Ammon's horn (tissue), 1 donor: ENCODE measurements around the gene OR51E2.
"Not testable (repeated sequence)": the region's sequence is repeated elsewhere in the genome, so short reads cannot be mapped to it uniquely, and the experiment has no call there.

Experiments
- DNase-seq: peaks from one replicate; pipeline ENCODE4 v3.0.0-alpha.2; 2016; ENCODE audit warnings: low spot score

OR51E2 gene

DNA sequence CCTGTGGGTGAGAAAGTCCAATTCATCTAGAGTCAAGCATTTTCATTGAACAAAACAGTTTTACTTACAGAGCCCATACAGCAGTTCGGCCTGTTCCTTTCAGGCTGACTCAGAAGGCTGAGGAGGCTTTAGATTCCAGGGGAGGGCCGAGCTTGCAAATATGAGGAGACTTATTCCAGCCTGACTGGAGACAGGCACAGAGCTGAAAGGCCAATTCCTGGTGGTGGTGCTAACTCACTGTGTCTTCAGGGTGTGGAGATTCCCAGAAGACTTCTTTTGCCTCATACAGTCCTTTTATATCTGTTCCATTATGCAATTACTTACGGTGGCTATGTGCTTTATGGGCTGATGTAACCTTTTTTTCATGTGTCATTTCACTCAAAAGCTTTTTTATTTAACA lies at the start of gene OR51E2:
Gene OR51E2 (minus strand): TSS at position 269 of the 400 bp plus-strand sequence. CDS start 15,142 bp downstream, outside the sequence.
- DNase-seq: no peak

- no peak for DNase-seq
Measured at GRCh38 chr11:4740735-4741134, 43.1 kb upstream of the OR51E2 start.

GRCh38 chr11:4727171-4727570 lies 29.5 kb upstream of the OR51E2 start:
- no peak for DNase-seq

DNA sequence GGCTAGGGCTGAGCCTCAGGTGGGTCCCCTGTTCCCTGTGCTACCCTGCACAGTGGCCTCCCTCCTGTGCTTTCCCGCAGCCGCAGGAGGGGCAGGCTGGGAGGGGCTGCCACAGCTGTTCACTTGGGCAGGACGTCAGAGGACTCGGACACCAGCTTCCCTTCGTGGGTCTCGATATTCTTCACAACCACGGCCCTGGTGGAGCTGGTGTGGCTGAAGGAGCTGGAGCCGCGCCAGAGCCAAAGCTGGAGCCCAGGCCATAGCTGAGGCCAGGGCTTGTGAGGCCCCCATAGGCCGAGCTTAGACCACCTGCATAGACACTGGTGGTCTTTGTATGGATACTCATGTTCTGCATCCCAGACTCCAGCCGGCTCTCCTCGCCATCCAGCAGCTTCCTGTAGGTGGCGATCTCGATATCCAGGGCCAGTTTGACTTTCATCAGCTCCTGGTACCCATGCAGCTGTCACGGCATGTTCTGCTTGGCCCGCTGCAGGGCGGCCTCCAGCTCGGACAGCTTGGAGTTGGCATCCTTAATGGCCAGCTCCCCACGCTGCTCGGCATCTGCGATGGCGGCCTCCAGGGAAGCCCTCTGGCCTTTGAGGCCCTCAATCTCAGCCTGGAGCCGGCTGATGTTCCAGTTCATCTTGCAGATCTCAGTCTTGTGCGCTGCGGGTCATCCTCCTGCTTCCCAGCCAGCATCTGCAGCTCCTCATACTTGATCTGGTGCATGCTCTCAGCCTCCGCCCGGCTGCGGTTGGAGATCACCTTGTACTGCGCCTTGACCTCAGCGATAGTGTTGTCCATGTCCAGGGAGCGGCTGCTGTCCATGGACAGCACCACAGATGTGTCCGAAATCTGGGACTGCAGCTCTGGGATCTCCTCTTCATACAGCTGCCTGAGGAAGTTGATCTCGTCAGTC lies 25.2 kb upstream of the OR51E2 start:
- DNase-seq: not testable (repeated sequence)

GRCh38 chr11:4714300-4714699 lies 16.6 kb upstream of the OR51E2 start:
- no peak for DNase-seq

GRCh38 chr11:4713241-4713640 lies 15.6 kb upstream of the OR51E2 start:
- DNase-seq: peak; percentile 34

GRCh38 chr11:4704790-4705334 lies 7.2 kb upstream of the OR51E2 start:
- DNase-seq: no peak

DNA sequence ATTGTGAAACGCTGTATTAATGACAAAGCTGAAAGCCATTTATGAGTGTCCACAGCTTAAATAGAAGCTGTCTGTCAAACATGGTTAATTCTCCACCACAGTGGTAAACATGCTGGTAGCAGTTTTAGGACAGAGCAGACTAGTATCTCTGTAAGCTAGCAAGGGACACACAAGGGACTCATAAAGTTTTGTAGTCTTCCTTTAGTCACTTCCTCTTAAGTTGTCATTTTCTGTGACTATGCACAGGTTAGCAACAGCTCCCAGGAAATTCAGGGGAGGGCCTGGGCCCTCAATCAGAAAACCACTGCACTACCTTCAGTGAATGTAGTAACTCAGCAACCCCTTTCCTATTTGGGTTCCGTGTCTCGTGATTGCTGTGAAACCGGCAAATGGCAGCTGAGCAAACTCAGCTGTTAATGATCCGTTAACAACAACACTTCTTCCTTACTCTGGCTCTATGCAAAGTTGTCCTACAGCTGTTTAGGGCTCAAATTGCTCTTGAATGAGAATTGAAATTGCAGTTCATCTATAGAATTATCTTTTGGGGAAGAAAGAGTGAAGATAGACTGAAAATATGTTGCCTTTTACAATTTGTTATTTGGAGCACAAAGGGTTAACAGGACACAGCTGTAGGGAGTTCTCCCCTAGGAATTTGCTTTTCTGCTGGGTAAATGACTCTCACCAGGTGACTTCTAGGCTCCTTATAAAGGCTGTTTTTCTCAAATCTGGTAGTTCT lies 6.6 kb upstream of the OR51E2 start, which contains the start of gene MMP26:
Gene MMP26 (plus strand): TSS at position 731 of the 736 bp plus-strand sequence.
- DNase-seq: no peak

DNA sequence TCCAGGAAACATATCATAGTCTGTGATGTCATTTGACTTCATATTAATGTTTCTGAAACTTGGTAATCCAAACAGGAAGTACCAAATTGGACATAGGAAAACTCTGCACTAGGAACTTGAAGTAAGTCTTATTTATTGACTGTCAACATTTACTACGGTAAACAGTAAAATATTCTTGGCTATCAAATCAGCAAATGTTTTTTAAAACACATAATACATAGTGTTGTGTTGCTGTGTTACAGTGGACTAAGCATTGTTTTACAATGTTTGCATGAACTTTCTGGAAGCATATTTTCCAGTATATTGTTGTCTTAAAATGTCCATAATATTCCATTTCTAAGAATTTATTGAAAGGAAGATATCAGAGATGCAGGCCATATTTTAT lies 2.8 kb upstream of the OR51E2 start:
- DNase-seq: no peak

DNA sequence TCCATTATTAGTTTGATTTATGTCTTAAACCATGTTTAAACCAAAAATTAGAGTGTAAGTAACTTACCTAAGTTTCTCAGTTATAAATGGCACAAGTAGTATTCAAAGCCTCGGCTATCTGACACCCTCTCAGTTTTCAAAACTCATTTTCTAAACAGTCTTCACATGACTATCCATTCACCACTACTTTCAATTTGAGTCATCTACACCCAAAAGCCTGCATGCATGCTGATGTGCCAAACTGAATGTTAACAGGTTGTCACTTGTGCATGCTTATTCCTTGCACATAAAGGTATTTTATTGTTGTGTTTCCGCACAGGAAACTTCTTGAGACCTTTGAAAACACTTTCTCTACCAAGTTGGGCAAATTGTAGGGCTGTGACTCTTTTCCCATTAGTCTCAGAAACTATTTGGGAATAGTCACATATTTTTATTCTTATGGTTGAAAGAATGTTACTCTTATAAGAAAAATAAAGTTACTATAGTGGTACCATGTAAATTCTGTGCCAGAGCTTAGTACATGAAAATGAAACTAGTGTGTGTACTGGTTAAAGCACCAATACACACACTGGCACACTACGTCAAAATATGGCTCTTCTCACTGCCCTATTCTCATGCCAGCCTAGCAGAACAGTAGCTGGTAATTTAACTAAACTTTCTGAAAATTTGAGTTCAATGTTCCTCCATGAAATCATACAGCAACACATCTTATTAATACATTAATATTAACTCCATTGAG lies 2.2 kb upstream of the OR51E2 start:
- no peak for DNase-seq

DNA sequence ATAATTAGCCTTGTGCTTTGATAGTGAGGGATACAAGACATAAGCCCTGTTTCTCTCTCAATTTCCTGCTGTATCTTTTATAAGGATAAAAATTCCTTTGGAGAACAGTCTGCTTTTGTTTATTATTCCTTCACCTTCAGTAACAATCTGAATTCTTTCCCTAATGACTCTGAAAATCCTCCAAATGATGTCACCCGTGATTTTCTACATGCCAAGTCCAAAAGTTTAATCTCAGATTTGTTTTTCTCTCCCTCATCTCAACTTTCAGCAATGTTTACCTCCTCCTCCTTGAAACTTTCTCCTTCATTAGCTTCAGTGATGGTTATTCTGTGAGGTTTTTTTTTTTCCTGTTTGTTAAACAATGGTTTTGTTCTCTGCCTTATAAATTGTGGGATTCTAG lies 2.2 kb downstream of the OR51E2 start:
- no peak for DNase-seq

DNA sequence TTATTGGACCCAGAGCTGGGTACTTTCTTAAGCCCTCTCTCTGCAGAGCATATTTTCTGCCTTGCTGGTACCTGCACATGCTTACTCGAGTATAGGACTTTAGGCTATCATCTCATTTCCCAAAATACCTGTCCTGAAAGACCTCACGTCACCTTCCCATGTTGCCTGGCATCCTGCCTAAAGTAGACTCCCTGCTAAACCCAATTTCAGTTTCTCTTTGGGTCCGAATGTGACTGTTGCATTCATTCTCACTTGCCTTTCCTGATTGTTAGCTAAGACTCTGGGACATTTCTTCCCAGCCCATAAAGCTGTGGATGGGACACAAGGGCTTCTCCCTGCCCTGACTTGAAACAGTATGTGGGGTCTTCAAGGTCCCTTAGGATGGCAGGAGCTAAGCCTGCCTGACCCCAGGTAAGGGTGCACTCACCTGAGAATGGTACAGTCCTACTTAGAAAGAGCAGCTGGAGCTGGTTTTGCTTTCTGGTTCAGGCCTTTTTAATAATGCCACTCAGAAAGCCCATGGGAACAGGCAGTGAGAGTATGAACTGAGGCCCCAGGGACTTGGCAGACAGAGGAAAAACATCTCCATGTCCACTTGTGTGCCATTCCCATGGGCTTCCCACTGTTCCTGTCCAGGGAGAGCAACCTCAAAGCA lies 12.9 kb downstream of the OR51E2 start:
- DNase-seq: no peak

GRCh38 chr11:4682623-4683419 lies 14.8 kb downstream of the OR51E2 start:
- no peak for DNase-seq

DNA sequence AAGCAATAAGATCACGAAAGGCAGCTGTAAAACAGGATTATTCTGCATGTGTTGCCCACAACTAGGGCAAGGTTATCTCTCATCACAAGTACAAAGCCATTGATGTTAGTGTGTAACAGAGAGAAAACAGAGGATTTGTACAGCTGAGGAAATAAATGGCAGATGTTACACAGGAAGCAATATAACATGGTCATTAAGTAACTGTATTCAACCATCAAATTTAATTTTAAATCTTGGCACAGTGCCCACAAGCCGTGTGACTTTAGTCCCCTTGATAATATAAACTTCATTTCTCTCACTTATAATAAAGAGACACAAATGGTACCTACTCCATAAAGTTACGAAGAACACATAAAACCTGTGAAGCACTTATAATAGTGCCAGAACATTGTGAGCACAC lies 17.3 kb downstream of the OR51E2 start:
- DNase-seq: no peak

- no peak for DNase-seq
Measured at GRCh38 chr11:4677948-4678347, 19.7 kb downstream of the OR51E2 start.

DNA sequence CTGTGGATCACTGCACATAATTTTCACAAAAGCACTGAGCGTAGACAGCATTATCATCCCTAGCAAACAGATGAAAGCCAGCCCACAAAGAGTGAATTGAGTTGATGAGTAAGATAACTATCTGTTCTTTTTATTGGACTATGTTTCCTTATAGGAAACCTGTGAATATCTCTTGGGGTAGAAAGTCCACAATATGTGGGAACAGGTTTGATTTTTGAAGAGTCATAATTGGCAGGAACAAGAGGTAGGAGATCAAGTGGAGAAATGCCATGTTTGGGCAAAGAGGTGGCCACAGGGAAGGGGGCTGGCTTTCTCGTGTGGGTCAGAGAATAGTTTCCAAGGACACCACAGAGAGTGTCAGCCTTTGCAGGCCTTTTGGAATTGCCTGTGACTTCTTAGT lies 23.9 kb downstream of the OR51E2 start:
- no peak for DNase-seq

DNA sequence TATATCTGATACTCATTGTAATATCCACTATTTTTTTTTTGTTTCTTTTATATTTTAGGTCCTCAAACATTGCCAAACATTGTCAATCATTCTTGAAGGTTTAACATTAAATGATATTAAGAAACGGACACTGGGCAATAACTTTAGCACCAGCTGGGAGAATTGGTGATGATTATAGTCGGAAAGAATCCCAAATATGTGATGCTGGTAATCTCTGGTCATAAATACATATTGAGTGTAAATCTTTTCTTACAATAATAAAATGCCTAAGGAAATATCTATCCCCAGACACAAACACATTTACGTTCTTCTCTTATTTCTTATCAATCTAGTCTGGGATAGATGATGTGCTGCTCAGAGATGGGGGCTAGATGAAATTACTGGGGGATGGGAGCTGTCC lies 25.2 kb downstream of the OR51E2 start:
- no peak for DNase-seq

DNA sequence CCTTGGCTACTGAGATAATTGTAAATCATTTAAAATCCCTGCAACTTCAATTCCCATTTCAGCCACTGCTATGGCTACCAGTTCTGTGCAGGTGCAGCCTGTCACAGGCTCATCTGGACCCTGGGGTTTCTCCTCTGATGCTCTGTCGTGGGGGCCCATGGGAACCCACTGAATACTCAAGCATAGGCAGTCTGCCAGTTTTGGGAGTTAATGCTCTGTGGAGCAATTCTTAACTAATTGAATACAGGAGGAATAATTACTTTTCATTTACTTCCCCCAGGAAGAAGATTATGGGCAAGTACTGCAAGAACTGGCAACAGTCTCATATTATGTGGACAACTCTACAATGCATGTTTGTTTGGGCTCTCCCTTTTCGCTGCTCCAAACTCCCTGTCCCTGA lies 25.9 kb downstream of the OR51E2 start:
- DNase-seq: no peak

DNA sequence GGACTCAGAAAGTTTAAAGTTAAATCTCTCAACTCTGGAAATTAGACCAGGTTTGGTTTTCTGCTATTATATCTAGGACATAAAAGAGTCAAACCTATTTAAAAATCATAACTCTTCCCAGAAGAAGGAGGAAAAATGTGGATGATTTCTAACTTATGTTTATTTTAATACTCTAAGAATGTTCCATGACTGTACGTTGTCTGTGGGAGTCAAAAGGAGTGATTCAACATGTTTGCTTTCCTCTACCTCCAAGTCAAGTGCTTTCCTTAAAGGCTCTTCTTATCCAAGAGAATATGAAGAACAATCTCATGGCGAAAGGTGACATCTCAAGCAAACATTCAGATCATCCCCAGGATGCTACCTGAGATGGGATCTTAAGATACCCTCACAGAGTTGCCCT lies 32.2 kb downstream of the OR51E2 start:
- no peak for DNase-seq

- DNase-seq: no peak
Measured at GRCh38 chr11:4664786-4665185, 32.9 kb downstream of the OR51E2 start.

DNA sequence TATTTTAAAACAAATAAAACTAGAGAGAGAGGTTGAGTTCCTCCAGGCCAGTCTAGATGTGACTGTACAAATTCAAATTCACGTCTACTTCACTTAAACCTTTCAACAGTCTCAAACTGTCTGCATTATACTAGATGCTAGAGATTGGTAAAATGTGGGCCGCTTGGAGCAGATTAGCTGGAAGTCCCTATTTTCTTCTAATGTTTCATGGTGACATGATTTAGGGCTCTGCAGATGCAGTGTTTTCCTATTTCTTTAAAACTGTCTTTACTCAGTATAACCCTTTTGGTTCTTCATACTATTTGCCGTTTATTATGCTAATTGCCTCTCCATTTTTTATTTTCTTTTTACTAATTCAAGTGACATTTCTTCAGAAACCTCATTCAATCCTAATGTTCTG lies 33.5 kb downstream of the OR51E2 start:
- no peak for DNase-seq
